GM12878 (cell line): ENCODE measurements around the gene HOXD3. TPM values are rescaled to one million over a fixed set of nuclear protein-coding genes. Genes with fewer than 3 reads are reported as not detected.
A peak's percentile ranks its signal among the peaks of the same experiment; 100 is the strongest.

Experiments used
- ATAC-seq: fragments of 200-7000 bp; cut with Tn5 transposase; 3 replicates; pipeline ENCODE4 v1.9.1; 2020; ENCODE audit warnings: mild to moderate bottlenecking, moderate library complexity
- BruUV-seq: library from RNA; stranded (reverse); fragments of 400-500 nt; replicated peaks from 2 replicates; lab custom pipeline; 2021; lab: Mats Ljungman, UMichigan
- CTCF ChIA-PET: fragments of 300-600 bp; sonication (Branson Sonifier 250); formaldehyde crosslinking; extraction: SDS; loops from one replicate; lab custom pipeline; 2021; ENCODE audit warnings: inconsistent platforms; lab: Yijun Ruan, JAX
- POLR2A ChIA-PET: fragments of 350-600 bp; formaldehyde crosslinking; extraction: SDS; loops from one replicate; lab custom pipeline; 2021; ENCODE audit warnings: inconsistent platforms; lab: Charles Lee
- RAD21 ChIA-PET: fragments of 300-600 bp; sonication (Branson Sonifier 250); formaldehyde crosslinking; loops from one replicate; lab custom pipeline; 2023; ENCODE audit warnings: antibody characterized with exemption; ENCODE audit not compliant: unreplicated experiment; lab: Charles Lee
- SMC1A ChIA-PET: fragments of 300-600 bp; sonication (Branson Sonifier 250); formaldehyde crosslinking; loops from one replicate; lab custom pipeline; 2023; ENCODE audit not compliant: unreplicated experiment, uncharacterized antibody; lab: Charles Lee
- DNase-seq: peaks from one replicate; pipeline ENCODE4 v3.0.0-alpha.2; 2011; ENCODE audit warnings: low read depth, low spot score
- FAIRE-seq: peaks from 3 replicates; lab custom pipeline; 2011; peaks lifted over from hg19 to GRCh38; lab: Jason Lieb, UNC
- H2AFZ ChIP-seq: 2 replicates; pipeline ENCODE4 v1.6.0; 2011; ENCODE audit warnings: low read depth, low read length, control low read depth; ENCODE audit not compliant: control insufficient read depth
- H3K27ac ChIP-seq: 2 replicates; pipeline ENCODE4 v1.5.1; 2011; ENCODE audit warnings: control low read depth; ENCODE audit not compliant: control insufficient read depth, insufficient read depth
- H3K27me3 ChIP-seq, 2 experiments: replicated peaks in 1 of 2; 2 replicates each; pipeline versions ENCODE4 v1.6.0 to v1.6.1; 2011; ENCODE audit warnings: low read length in 1 of 2; ENCODE audit not compliant: control insufficient read depth in 2 of 2, insufficient read depth in 2 of 2
- H3K36me3 ChIP-seq, 2 experiments: 2 replicates each; pipeline ENCODE4 v1.5.1; 2011; ENCODE audit warnings: low read length in 1 of 2; ENCODE audit not compliant: control insufficient read depth in 2 of 2, insufficient read depth in 2 of 2
- H3K4me1 ChIP-seq: 2 replicates; pipeline ENCODE4 v1.6.1; 2011; ENCODE audit warnings: mild to moderate bottlenecking, low read length, moderate library complexity, mixed read lengths; ENCODE audit not compliant: control insufficient read depth, insufficient read depth
- H3K4me2 ChIP-seq: 2 replicates; pipeline ENCODE4 v1.6.0; 2011; ENCODE audit warnings: control low read depth; ENCODE audit not compliant: control insufficient read depth, insufficient read depth
- H3K4me3 ChIP-seq: fragments of 200-600 bp; sonication (generic); 2 replicates; pipeline ENCODE4 v1.5.1; 2016
- H3K79me2 ChIP-seq: 2 replicates; pipeline ENCODE4 v1.6.0; 2011; ENCODE audit warnings: low read length; ENCODE audit not compliant: control insufficient read depth, insufficient read depth
- H3K9ac ChIP-seq: 2 replicates; pipeline ENCODE4 v1.8.0; 2011; ENCODE audit warnings: low read length, control low read depth, mixed read lengths; ENCODE audit not compliant: control insufficient read depth, insufficient read depth
- H3K9me3 ChIP-seq: replicated peaks from 3 replicates; pipeline ENCODE4 v1.5.1; 2011; ENCODE audit warnings: mild to moderate bottlenecking, low read length; ENCODE audit not compliant: control insufficient read depth, insufficient read depth
- H4K20me1 ChIP-seq: 2 replicates; pipeline ENCODE4 v1.6.0; 2011; ENCODE audit not compliant: control insufficient read depth, insufficient read depth
- BCL3 ChIP-seq: IDR thresholded peaks from 2 replicates; pipeline ENCODE4 v1.6.1; 2011; ENCODE audit warnings: borderline replicate concordance, low read depth, mild to moderate bottlenecking, moderate library complexity, low read length; ENCODE audit not compliant: insufficient read depth, poor library complexity, severe bottlenecking
- CHD1 ChIP-seq: IDR thresholded peaks from 2 replicates; pipeline ENCODE4 v1.6.1; 2012; ENCODE audit warnings: low read depth, low read length, improper control_type of control experiment
- EED ChIP-seq: sonication (generic); IDR thresholded peaks from 2 replicates; pipeline ENCODE4 v1.6.1; 2016; ENCODE audit warnings: antibody characterized with exemption, low read depth
- KDM1A ChIP-seq: fragments of 200-600 bp; sonication (generic); IDR thresholded peaks from 2 replicates; pipeline ENCODE4 v1.6.1; 2016; ENCODE audit warnings: borderline replicate concordance
- NBN ChIP-seq: fragments of 450-650 bp; IDR thresholded peaks from 2 replicates; pipeline ENCODE4 v1.6.1; 2016
- PAX8 ChIP-seq: fragments of 450-650 bp; IDR thresholded peaks from 2 replicates; pipeline ENCODE4 v1.6.1; 2017; ENCODE audit warnings: mild to moderate bottlenecking, moderate library complexity
- SMAD5 ChIP-seq: IDR thresholded peaks from 2 replicates; pipeline ENCODE4 v1.6.1; 2016; ENCODE audit warnings: antibody characterized with exemption, low read depth
- SUZ12 ChIP-seq: fragments of 200-600 bp; sonication (generic); IDR thresholded peaks from one replicate; pipeline ENCODE4 v1.6.1; 2018; ENCODE audit warnings: antibody characterized with exemption, mild to moderate bottlenecking; ENCODE audit not compliant: unreplicated experiment
- TCF7 ChIP-seq: IDR thresholded peaks from 2 replicates; pipeline ENCODE4 v1.6.1; 2014; ENCODE audit warnings: antibody characterized with exemption, borderline replicate concordance
- WGBS: methylation state at CpG from one replicate; pipeline ENCODE4 v1.1.6; 2016; ENCODE audit warnings: low lambda C conversion rate; ENCODE audit not compliant: insufficient replicate concordance, insufficient coverage; ENCODE audit errors: missing lambda C conversion rate; 5-methylcytosine and 5-hydroxymethylcytosine counted together
- in situ Hi-C: fragments of 300-500 bp; cut with MboI; formaldehyde crosslinking; loops from 9 replicates; pipeline ENCODE4 v1.14.3; 2018; ENCODE audit warnings: mixed read lengths
- intact Hi-C: fragments of 100-400 bp; cut with micrococcal nuclease; formaldehyde crosslinking; loops from one replicate; pipeline ENCODE4 v1.14.2; 2022; ENCODE audit not compliant: unreplicated experiment
- polyA plus RNA-seq, 11 experiments: library from polyadenylated mRNA; depleted of rRNA in 4 of 11; unstranded in 6 of 11; stranded (reverse) in 5 of 11; fragments of >200 nt; fragmentation: Nextera tagmentation in 4 of 11; fragmentation: Illumina TruSeq in 1 of 11; extraction: Ambion mirVana in 4 of 11; extraction: Trizol in 1 of 11; gene quantifications; 1 replicate in 1 of 11; 2 replicates in 10 of 11; pipeline versions ENCODE4 v1.2.1 to v1.2.3, GENCODE V29; 2011 to 2016; ENCODE audit warnings: inconsistent platforms in 2 of 11, missing spikeins in 2 of 11, low read depth in 1 of 11
- total RNA-seq, 4 experiments: library from RNA; depleted of rRNA in 3 of 4; stranded (reverse); fragments of >200 nt in 3 of 4; fragmentation: Illumina TruSeq in 1 of 4; extraction: Trizol in 1 of 4; gene quantifications; 2 replicates each; pipeline versions ENCODE4 v1.2.1 to v1.2.3, GENCODE V29; 2013 to 2021

The HOXD3 gene
- total and polyA plus RNA-seq, 10 of the 15 experiments (the other 5 are each of a cell fraction or from before 2014, with no cell fraction given): not detected

GRCh38 chr2:176132205-176133171, 24.6 kb upstream of the HOXD3 start:
- CTCF ChIA-PET: interaction anchor here (0.7 to 3.4 kb wide), 15 partner anchors 8 to 1215 kb away, joined by 3 to 36 read pairs (median 7); no protein-coding TSS in a partner anchor
- H3K27me3 ChIP-seq: peaks cover 10 to 32% of the 10 kb centered on the region in 2 experiments
- RAD21 ChIA-PET: interaction anchor here (1.5 to 2.4 kb wide), 3 partner anchors 422 to 1016 kb away, joined by 4 to 8 read pairs (median 7); no protein-coding TSS in a partner anchor
- intact Hi-C loops: no loop called here
- no peak overlapping the region for H3K4me2 ChIP-seq
- TF ChIP-seq SUZ12 (peak; percentile 34), BCL3 (no peak), EED (no peak), CHD1 (no peak), TCF7 (no peak), PAX8 (no peak), NBN (no peak), KDM1A (no peak), SMAD5 (no peak)
- H3K4me1 ChIP-seq: no peaks in the 10 kb centered on the region
- no peaks in the 10 kb centered on the region for H3K79me2 ChIP-seq
- no peak for ATAC-seq
- H3K9me3 ChIP-seq: peaks cover 1% of the 10 kb centered on the region; the same call in 2 of the 3 replicates
- H3K9ac ChIP-seq: no peak overlapping the region
- peak overlapping the region; percentile 6; the same call in 1 of the 2 replicates for H3K4me3 ChIP-seq
- no peaks in the 10 kb centered on the region for H4K20me1 ChIP-seq
- in situ Hi-C loops: loop anchor here (25.0 kb wide), 1 partner anchor 1205 kb away; no protein-coding TSS in a partner anchor
- DNase-seq: no peak
- no TSS peak for BruUV-seq
- WGBS: 25% methylated on average over 30 of the region's 33 CpGs
- SMC1A ChIA-PET: interaction anchor here (0.7 to 3.2 kb wide), 12 partner anchors 10 to 1029 kb away, joined by 3 to 13 read pairs (median 4); no protein-coding TSS in a partner anchor
- no peak overlapping the region for H2AFZ ChIP-seq
- no peak for FAIRE-seq
- no peak overlapping the region for H3K27ac ChIP-seq
- no peaks in the 10 kb centered on the region for H3K36me3 ChIP-seq
- POLR2A ChIA-PET: no interaction called here
